ENCODE results near the gene TMEM101. TPM values are rescaled to one million over a fixed set of nuclear protein-coding genes. Genes with fewer than 3 reads are reported as not detected.

The TMEM101 gene
- total and polyA plus RNA-seq, 5 donors from 2014 or later: 15.8 to 44.9 (median 40.9) TPM

- H3K4me3 Mint-ChIP-seq: peak overlapping the region in 1 of 4 donors; percentile 60
- ATAC-seq (ENCODE audit: low read depth in 2 of 2) (no peak), DNase-seq (no peak)
- H3K27me3 Mint-ChIP-seq: peaks cover 63% of the 10 kb centered on the region
- Histone ChIP-seq H3K27ac (ENCODE audit: insufficient read depth, low read length, poor library complexity, severe bottlenecking) (no peak overlapping the region), H3K9me3 (ENCODE audit: control insufficient read depth in 2 of 2, low read length in 2 of 2) (no peaks in the 10 kb centered on the region), H3K27me3 (ENCODE audit: control insufficient read depth, insufficient read depth, low read length) (peaks cover 23% of the 10 kb centered on the region), H3K4me3 (ENCODE audit: low read depth, low read length) (no peak overlapping the region), H3K4me1 (ENCODE audit: control insufficient read depth, insufficient read depth, low read length, poor library complexity, severe bottlenecking) (peaks cover 7% of the 10 kb centered on the region), H3K36me3 (ENCODE audit: control insufficient read depth, insufficient read depth, low read length) (no peaks in the 10 kb centered on the region)
- peaks cover 0 to 1% (median 0%) of the 10 kb centered on the region in 7 donors for H3K9me3 Mint-ChIP-seq
- H3K4me1 Mint-ChIP-seq: peaks cover 0 to 12% (median 0%) of the 10 kb centered on the region in 4 donors
- no peak overlapping the region for H3K27ac Mint-ChIP-seq
- no peaks in the 10 kb centered on the region for H3K36me3 Mint-ChIP-seq
Measured at GRCh38 chr17:43984521-43984920, 30.2 kb downstream of the TMEM101 start.

GRCh38 chr17:43983515-43984411 is 31.0 kb downstream of the TMEM101 start:
- Histone ChIP-seq H3K9me3 (ENCODE audit: control insufficient read depth in 2 of 2, low read length in 2 of 2) (no peaks in the 10 kb centered on the region), H3K27me3 (ENCODE audit: control insufficient read depth, insufficient read depth, low read length) (peaks cover 23% of the 10 kb centered on the region), H3K36me3 (ENCODE audit: control insufficient read depth, insufficient read depth, low read length) (no peaks in the 10 kb centered on the region), H3K27ac (ENCODE audit: insufficient read depth, low read length, poor library complexity, severe bottlenecking) (no peak overlapping the region), H3K4me3 (ENCODE audit: low read depth, low read length) (no peak overlapping the region), H3K4me1 (ENCODE audit: control insufficient read depth, insufficient read depth, low read length, poor library complexity, severe bottlenecking) (peaks cover 7% of the 10 kb centered on the region)
- Mint-ChIP-seq H3K4me1 (peaks cover 0 to 12% (median 0%) of the 10 kb centered on the region in 4 donors), H3K27me3 (peaks cover 63% of the 10 kb centered on the region), H3K4me3 (peak overlapping the region in 2 of 4 donors; percentile 26 to 60), H3K36me3 (no peaks in the 10 kb centered on the region), H3K9me3 (peaks cover 0 to 1% (median 0%) of the 10 kb centered on the region in 7 donors), H3K27ac (no peak overlapping the region)
- ATAC-seq (ENCODE audit: low read depth in 2 of 2) (peak in 1 of 2 donors; percentile 25), DNase-seq (peak in 1 of 3 donors; percentile 26)

DNA sequence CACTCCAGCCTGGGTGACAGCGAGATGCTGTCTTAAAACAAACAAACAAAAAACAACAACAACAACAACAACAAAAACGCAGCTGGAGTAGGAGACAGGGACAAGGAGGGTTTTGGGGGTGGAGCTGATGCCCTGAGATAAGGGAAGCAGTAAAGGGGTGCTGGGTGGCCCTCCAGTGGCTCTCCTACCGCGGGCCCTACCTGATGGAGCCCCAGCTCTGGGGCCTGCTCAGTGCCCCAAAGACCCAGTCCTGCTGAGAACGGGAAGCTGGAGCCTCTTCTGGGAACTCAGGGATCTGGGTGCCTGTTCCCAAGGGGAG is 31.6 kb downstream of the TMEM101 start:
- H3K4me3 Mint-ChIP-seq: peak overlapping the region in 1 of 4 donors; percentile 56
- Histone ChIP-seq H3K36me3 (ENCODE audit: control insufficient read depth, insufficient read depth, low read length) (no peaks in the 10 kb centered on the region), H3K27me3 (ENCODE audit: control insufficient read depth, insufficient read depth, low read length) (peaks cover 23% of the 10 kb centered on the region), H3K4me3 (ENCODE audit: low read depth, low read length) (no peak overlapping the region), H3K9me3 (ENCODE audit: control insufficient read depth in 2 of 2, low read length in 2 of 2) (no peaks in the 10 kb centered on the region), H3K4me1 (ENCODE audit: control insufficient read depth, insufficient read depth, low read length, poor library complexity, severe bottlenecking) (peaks cover 7% of the 10 kb centered on the region), H3K27ac (ENCODE audit: insufficient read depth, low read length, poor library complexity, severe bottlenecking) (no peak overlapping the region)
- no peak for ATAC-seq (ENCODE audit: low read depth in 2 of 2)
- no peak for DNase-seq
- no peak overlapping the region for H3K27ac Mint-ChIP-seq
- H3K36me3 Mint-ChIP-seq: no peaks in the 10 kb centered on the region
- H3K27me3 Mint-ChIP-seq: peaks cover 58% of the 10 kb centered on the region
- H3K9me3 Mint-ChIP-seq: peaks cover 0 to 1% (median 0%) of the 10 kb centered on the region in 7 donors
- H3K4me1 Mint-ChIP-seq: peaks cover 0 to 12% (median 0%) of the 10 kb centered on the region in 4 donors

GRCh38 chr17:43982171-43982570 is 32.6 kb downstream of the TMEM101 start:
- Histone ChIP-seq H3K4me1 (ENCODE audit: control insufficient read depth, insufficient read depth, low read length, poor library complexity, severe bottlenecking) (peaks cover 7% of the 10 kb centered on the region), H3K4me3 (ENCODE audit: low read depth, low read length) (no peak overlapping the region), H3K9me3 (ENCODE audit: control insufficient read depth in 2 of 2, low read length in 2 of 2) (no peaks in the 10 kb centered on the region), H3K27ac (ENCODE audit: insufficient read depth, low read length, poor library complexity, severe bottlenecking) (no peak overlapping the region), H3K27me3 (ENCODE audit: control insufficient read depth, insufficient read depth, low read length) (peaks cover 18% of the 10 kb centered on the region), H3K36me3 (ENCODE audit: control insufficient read depth, insufficient read depth, low read length) (no peaks in the 10 kb centered on the region)
- H3K9me3 Mint-ChIP-seq: peaks cover 0 to 3% (median 0%) of the 10 kb centered on the region in 7 donors
- peaks cover 0 to 12% (median 0%) of the 10 kb centered on the region in 4 donors for H3K4me1 Mint-ChIP-seq
- no peaks in the 10 kb centered on the region for H3K36me3 Mint-ChIP-seq
- no peak overlapping the region for H3K4me3 Mint-ChIP-seq
- H3K27ac Mint-ChIP-seq: no peak overlapping the region
- ATAC-seq (ENCODE audit: low read depth in 2 of 2) (no peak), DNase-seq (no peak)
- H3K27me3 Mint-ChIP-seq: peaks cover 63% of the 10 kb centered on the region

- H3K36me3 ChIP-seq (ENCODE audit: control insufficient read depth, insufficient read depth, low read length): no peaks in the 10 kb centered on the region
- Mint-ChIP-seq H3K4me1 (peaks cover 0 to 9% (median 0%) of the 10 kb centered on the region in 4 donors), H3K4me3 (no peak overlapping the region), H3K27ac (no peak overlapping the region), H3K36me3 (no peaks in the 10 kb centered on the region), H3K9me3 (peaks cover 0 to 8% (median 0%) of the 10 kb centered on the region in 7 donors), H3K27me3 (peaks cover 40% of the 10 kb centered on the region)
- no peak for DNase-seq
- H3K4me1 ChIP-seq (ENCODE audit: control insufficient read depth, insufficient read depth, low read length, poor library complexity, severe bottlenecking): peaks cover 7% of the 10 kb centered on the region
- H3K27me3 ChIP-seq (ENCODE audit: control insufficient read depth, insufficient read depth, low read length): peaks cover 14% of the 10 kb centered on the region
- no peak overlapping the region for H3K27ac ChIP-seq (ENCODE audit: insufficient read depth, low read length, poor library complexity, severe bottlenecking)
- ATAC-seq (ENCODE audit: low read depth in 2 of 2): no peak
- no peaks in the 10 kb centered on the region for H3K9me3 ChIP-seq (ENCODE audit: control insufficient read depth in 2 of 2, low read length in 2 of 2)
- H3K4me3 ChIP-seq (ENCODE audit: low read depth, low read length): no peak overlapping the region
Measured at GRCh38 chr17:43979671-43980070, 35.1 kb downstream of the TMEM101 start.

DNA sequence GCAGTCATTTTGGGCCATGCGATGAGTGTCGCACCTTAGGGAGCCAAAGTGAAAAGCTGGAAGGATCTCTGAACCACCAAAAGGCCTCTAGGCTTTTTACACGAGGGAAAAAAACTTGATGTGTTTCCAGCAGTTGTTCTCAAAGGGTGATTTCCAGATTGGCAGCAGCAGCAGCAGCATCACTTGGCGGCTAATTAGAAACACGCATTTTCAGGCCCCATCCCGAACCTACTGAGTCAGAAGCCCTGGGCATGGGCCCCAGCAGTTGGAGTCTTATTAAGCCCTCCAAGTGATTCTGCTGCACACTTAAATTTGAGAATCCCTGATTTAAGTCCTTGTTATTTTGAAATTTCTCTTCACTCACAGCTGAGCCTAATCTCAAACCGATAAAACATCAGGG is 35.8 kb downstream of the TMEM101 start:
- H3K27me3 ChIP-seq (ENCODE audit: control insufficient read depth, insufficient read depth, low read length): peaks cover 11% of the 10 kb centered on the region
- no peak for ATAC-seq (ENCODE audit: low read depth in 2 of 2)
- Mint-ChIP-seq H3K4me1 (peaks cover 0 to 5% (median 0%) of the 10 kb centered on the region in 4 donors), H3K27me3 (peaks cover 36% of the 10 kb centered on the region), H3K36me3 (no peaks in the 10 kb centered on the region), H3K9me3 (peaks cover 0 to 8% (median 0%) of the 10 kb centered on the region in 7 donors), H3K4me3 (peak overlapping the region in 1 of 4 donors; percentile 28), H3K27ac (no peak overlapping the region)
- H3K9me3 ChIP-seq (ENCODE audit: control insufficient read depth in 2 of 2, low read length in 2 of 2): no peaks in the 10 kb centered on the region
- no peaks in the 10 kb centered on the region for H3K36me3 ChIP-seq (ENCODE audit: control insufficient read depth, insufficient read depth, low read length)
- no peak overlapping the region for H3K4me3 ChIP-seq (ENCODE audit: low read depth, low read length)
- no peak for DNase-seq
- H3K4me1 ChIP-seq (ENCODE audit: control insufficient read depth, insufficient read depth, low read length, poor library complexity, severe bottlenecking): peaks cover 7% of the 10 kb centered on the region
- no peak overlapping the region for H3K27ac ChIP-seq (ENCODE audit: insufficient read depth, low read length, poor library complexity, severe bottlenecking)

DNA sequence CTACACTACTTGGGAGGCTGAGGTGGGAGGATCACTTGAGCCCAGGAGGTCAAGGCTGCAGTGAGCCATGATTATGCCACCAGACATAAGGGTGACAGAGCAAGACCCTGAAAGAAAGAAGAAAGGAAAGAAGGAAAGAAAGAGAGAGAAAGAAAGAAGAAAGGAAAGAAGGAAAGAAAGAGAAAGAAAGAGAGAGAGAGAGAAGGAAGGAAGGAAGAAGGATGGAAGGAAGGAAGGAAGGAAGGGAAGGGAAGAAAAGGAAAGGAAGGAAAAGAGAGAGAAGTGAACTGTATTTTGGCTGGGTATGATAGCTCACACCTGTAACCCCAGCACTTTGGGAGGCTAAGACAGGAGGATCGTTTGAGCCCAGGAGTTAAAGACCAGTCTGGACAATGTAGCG is 36.7 kb downstream of the TMEM101 start:
- Mint-ChIP-seq H3K36me3 (no peaks in the 10 kb centered on the region), H3K4me3 (no peak overlapping the region), H3K27me3 (peaks cover 36% of the 10 kb centered on the region), H3K27ac (no peak overlapping the region), H3K9me3 (peaks cover 0 to 8% (median 0%) of the 10 kb centered on the region in 7 donors), H3K4me1 (peaks cover 0 to 5% (median 0%) of the 10 kb centered on the region in 4 donors)
- no peak for ATAC-seq (ENCODE audit: low read depth in 2 of 2)
- H3K4me1 ChIP-seq (ENCODE audit: control insufficient read depth, insufficient read depth, low read length, poor library complexity, severe bottlenecking): no peaks in the 10 kb centered on the region
- H3K27ac ChIP-seq (ENCODE audit: insufficient read depth, low read length, poor library complexity, severe bottlenecking): no peak overlapping the region
- H3K4me3 ChIP-seq (ENCODE audit: low read depth, low read length): no peak overlapping the region
- no peak for DNase-seq
- peaks cover 11% of the 10 kb centered on the region for H3K27me3 ChIP-seq (ENCODE audit: control insufficient read depth, insufficient read depth, low read length)
- no peaks in the 10 kb centered on the region for H3K9me3 ChIP-seq (ENCODE audit: control insufficient read depth in 2 of 2, low read length in 2 of 2)
- no peaks in the 10 kb centered on the region for H3K36me3 ChIP-seq (ENCODE audit: control insufficient read depth, insufficient read depth, low read length)
